ENCODE measurements around the gene BZW1. TPM values are rescaled to one million over a fixed set of nuclear protein-coding genes. Genes with fewer than 3 reads are reported as not detected.

Gene BZW1
- total RNA-seq, 1 experiment from 2014 or later, result 454 TPM

GRCh38 chr2:200790185-200790584 is 21.5 kb upstream of the BZW1 start (continued):
- TF ChIP-seq SP1 (IDR thresholded peaks at IDR 0.05; ENCODE audit: low read depth) (no peak), JUND (IDR thresholded peaks at IDR 0.05) (no peak), CEBPB (IDR thresholded peaks at IDR 0.05; ENCODE audit: low read depth) (no peak), EZH2phosphoT487 (IDR thresholded peaks at IDR 0.05; ENCODE audit: borderline replicate concordance) (no peak), YY1 (IDR thresholded peaks at IDR 0.05; ENCODE audit: extremely low read depth, insufficient replicate concordance, low read depth, low read length) (no peak)

- intact Hi-C loops (cut with micrococcal nuclease), result no loop called here
- Histone ChIP-seq H3K4me1 (ENCODE audit: control insufficient read depth in 1 of 2, insufficient read depth in 2 of 2, low read length in 2 of 2) (peaks cover 8 to 21% of the 10 kb centered on the region in 2 experiments), H3K4me3 (replicated peaks in 1 of 2; ENCODE audit: low read depth in 1 of 2, low read length in 2 of 2) (no peak overlapping the region), H4K20me1 (ENCODE audit: insufficient read depth) (no peaks in the 10 kb centered on the region), H3K4me2 (ENCODE audit: low read length) (no peak overlapping the region), H3K27ac (ENCODE audit: low read depth, low read length) (no peak overlapping the region), H3K36me3 (ENCODE audit: control insufficient read depth in 1 of 2, insufficient read depth in 2 of 2, low read length in 2 of 2) (no peaks in the 10 kb centered on the region), H3K79me2 (ENCODE audit: insufficient read depth, low read length) (no peaks in the 10 kb centered on the region), H3K27me3 (ENCODE audit: insufficient read depth, low read length) (no peaks in the 10 kb centered on the region), H3K9me3 (ENCODE audit: control insufficient read depth in 1 of 2, insufficient read depth in 1 of 2, low read depth in 1 of 2, low read length in 2 of 2) (no peaks in the 10 kb centered on the region), H2AFZ (ENCODE audit: low read depth, low read length, poor library complexity, severe bottlenecking) (no peak overlapping the region), H3K9ac (ENCODE audit: low read length) (no peak overlapping the region), H3K9me2 (ENCODE audit: insufficient read depth) (no peaks in the 10 kb centered on the region)
- DNase-seq (ENCODE audit: low read depth, low spot score), result no peak
- ChIA-PET POLR2A (no interaction called here), CTCF (no interaction called here), RAD21 (ENCODE audit: low non-redundant PET in 1 of 2, low total read pairs in 2 of 2, uncharacterized antibody in 2 of 2, unreplicated experiment in 2 of 2) (no interaction called here)
- BruUV-seq (replicated peaks), result no TSS peak
- no peak for ATAC-seq
- TF ChIP-seq EGR1 (IDR thresholded peaks at IDR 0.05; ENCODE audit: low read depth) (no peak), JUND (IDR thresholded peaks at IDR 0.05) (no peak), CEBPB (IDR thresholded peaks at IDR 0.05; ENCODE audit: low read depth) (no peak), YY1 (IDR thresholded peaks at IDR 0.05; ENCODE audit: extremely low read depth, insufficient replicate concordance, low read depth, low read length) (no peak), CBX3 (IDR thresholded peaks at IDR 0.05; ENCODE audit: low read depth) (no peak), TCF7L2 (IDR thresholded peaks at IDR 0.05; ENCODE audit: borderline replicate concordance, extremely low read depth, insufficient read depth, insufficient read length) (no peak), ZNF274 (IDR thresholded peaks at IDR 0.05; ENCODE audit: low read depth, low read length) (no peak), REST (IDR thresholded peaks at IDR 0.05; ENCODE audit: low read depth) (no peak), ZBTB33 (IDR thresholded peaks at IDR 0.05; ENCODE audit: extremely low read depth, insufficient replicate concordance, low read length) (no peak), POLR2A (IDR thresholded peaks at IDR 0.05; ENCODE audit: borderline replicate concordance, extremely low read depth, insufficient read depth, insufficient read length) (no peak), ATF3 (IDR thresholded peaks at IDR 0.05) (no peak), EZH2 (IDR thresholded peaks at IDR 0.05) (no peak), CTCF (IDR thresholded peaks at IDR 0.05 in 2 of 3, conservative IDR thresholded peaks at IDR 0.05 in 1 of 3; ENCODE audit: borderline replicate concordance in 1 of 3, insufficient read depth in 1 of 3, low read depth in 2 of 3, low read length in 2 of 3) (no peak), SIN3A (IDR thresholded peaks at IDR 0.05; ENCODE audit: low read depth) (no peak), EZH2phosphoT487 (IDR thresholded peaks at IDR 0.05; ENCODE audit: borderline replicate concordance) (no peak), SP1 (IDR thresholded peaks at IDR 0.05; ENCODE audit: low read depth) (no peak), FOSL1 (IDR thresholded peaks at IDR 0.05; ENCODE audit: low read depth) (no peak), SRF (IDR thresholded peaks at IDR 0.05; ENCODE audit: low read depth) (no peak)
These were observed 19.8 kb upstream of the BZW1 start for GRCh38 chr2:200791905-200792304.
